Activated CD4-positive, CD25-positive, alpha-beta regulatory T cell treated with anti-CD3 and anti-CD28 coated beads, Interleukin-2, amount 50 U/mL, for 72 hours (primary cell): ENCODE results near the gene CAPN10.

Experiments used
- DNase-seq: peaks from one replicate; pipeline ENCODE4 v3.0.0; 2021

Gene CAPN10

DNA sequence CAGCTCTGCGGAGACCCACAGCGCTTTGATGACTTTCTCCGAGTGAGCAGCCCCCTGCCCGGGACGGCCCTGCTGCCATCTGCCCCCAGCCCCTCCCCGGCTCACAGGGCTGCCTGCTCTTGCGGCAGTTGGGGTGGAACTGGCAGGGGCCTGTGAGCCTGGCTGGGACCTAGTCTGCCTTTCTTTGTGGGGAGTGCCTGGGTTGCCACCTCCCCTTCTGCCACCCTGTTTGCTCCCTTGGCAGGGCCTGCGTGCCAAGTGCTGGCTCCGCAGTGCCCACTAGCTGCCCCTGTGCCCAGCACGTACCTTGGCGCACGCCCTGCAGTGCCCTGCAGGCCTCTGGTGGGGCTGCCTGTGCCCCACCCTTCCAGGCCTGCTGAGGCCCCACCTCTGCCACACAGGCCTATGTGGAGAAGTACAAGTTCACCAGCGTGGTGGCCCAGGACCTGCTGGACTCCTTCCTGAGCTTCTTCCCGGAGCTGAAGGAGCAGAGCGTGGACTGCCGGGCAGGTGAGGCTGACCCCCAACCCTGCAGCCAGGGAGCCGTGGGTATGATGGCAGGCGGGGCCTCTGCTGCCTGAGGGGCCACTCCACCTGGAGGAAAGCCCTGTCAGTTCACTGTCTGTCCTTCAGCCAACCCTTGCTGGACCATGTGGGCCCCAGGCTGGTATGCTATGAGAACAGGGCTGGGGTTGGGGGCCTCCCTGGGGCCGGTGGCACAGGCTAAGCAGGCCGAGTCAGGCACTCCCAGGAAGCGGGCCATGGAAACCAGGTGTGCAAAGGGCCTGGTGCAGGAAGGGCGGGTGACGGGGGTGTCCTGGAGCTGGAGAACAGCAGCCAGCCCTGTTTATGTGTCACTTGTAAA, 11.2 kb upstream of the CAPN10 start:
- DNase-seq, result no peak

DNA sequence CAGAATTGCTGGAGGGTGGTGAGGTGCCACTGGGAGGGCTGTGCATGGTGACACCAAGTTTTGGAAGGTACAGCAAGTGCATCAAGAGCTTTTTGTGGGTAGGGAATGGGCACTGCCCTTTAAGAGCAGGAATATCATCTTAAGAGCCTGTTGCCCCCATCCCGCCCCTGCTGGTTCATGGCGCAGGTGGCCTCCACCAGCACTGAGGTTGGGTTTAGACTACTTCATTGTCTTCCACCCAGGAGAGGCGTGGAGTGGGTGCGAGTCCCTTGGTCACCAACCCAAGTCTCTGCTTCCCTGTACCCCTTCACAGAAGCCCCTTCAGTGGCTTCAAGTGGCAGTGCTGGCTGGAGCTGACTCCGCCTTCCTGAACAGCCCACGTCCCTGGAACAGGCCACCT, 10.5 kb upstream of the CAPN10 start:
- no peak for DNase-seq

DNA sequence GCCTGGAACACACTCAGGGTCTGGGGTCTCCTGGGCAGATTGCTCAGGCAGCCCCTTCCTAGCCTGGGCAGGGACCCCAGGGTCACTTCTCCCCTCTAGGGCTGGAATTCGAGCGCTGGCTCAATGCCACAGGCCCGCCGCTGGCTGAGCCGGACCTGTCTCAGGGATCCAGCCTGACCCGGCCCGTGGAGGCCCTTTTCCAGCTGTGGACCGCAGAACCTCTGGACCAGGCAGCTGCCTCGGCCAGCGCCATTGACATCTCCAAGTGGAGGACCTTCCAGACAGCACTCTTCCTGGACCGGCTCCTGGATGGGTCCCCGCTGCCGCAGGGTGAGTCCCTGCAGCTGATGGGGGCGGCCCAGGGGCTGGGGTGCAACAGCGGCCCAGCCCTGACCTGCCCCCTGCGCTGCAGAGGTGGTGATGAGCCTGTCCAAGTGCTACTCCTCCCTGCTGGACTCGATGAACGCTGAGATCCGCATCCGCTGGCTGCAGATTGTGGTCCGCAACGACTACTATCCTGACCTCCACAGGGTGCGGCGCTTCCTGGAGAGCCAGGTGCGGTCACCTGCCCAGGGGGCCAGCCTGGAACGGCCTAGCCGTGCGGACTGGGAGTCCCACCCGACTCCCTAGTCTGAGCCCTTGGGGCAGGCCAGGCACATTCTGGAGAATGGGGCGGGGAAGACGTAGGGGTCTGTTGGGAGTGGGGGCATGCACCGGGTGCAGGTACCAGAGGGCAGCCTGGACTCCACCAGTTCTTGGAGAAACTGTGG, 9.9 kb upstream of the CAPN10 start:
- no peak for DNase-seq

DNA sequence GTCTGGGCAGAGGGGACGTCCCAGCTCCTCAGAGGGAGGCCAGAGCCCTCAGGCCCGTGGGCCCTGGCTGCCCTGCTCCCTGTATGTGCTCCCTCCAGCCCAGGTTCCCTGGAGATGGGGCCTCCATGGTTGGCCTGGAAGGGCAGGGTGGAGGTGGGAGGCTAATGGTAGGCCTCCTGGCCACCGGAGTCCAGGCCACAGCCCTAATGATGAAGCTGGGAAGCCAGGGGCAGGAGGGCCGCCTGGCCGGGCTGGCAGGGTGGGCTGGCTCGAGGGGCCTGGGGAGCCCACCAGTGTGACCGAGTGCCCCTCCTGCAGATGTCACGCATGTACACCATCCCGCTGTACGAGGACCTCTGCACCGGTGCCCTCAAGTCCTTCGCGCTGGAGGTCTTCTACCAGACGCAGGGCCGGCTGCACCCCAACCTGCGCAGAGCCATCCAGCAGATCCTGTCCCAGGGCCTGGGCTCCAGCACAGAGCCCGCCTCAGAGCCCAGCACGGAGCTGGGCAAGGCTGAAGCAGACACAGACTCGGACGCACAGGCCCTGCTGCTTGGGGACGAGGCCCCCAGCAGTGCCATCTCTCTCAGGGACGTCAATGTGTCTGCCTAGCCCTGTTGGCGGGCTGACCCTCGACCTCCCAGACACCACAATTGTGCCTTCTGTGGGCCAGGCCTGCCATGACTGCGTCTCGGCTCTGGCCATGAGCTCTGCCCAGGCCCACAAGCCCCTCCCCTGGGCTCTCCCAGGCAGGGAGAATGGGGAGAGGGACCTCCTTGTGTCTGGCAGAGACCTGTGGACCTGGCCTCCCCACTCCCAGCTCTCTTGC, 9.0 kb upstream of the CAPN10 start:
- DNase-seq, result no peak

DNA sequence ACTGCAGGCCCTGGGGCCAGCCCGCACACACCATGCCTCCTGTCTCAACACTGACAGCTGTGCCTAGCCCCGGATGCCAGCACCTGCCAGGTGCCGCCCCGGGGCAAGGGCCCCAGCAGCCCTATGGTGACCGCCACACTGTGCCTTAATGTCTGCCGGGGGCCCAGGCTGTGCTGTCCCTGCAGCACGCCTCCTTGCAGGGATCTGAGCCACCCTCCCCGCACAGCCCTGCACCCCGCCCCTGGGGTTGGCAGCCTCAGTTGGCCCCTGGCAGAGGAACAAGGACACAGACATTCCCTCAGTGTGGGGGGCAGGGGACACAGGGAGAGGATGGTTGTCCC, 8.5 kb upstream of the CAPN10 start:
- no peak for DNase-seq

DNA sequence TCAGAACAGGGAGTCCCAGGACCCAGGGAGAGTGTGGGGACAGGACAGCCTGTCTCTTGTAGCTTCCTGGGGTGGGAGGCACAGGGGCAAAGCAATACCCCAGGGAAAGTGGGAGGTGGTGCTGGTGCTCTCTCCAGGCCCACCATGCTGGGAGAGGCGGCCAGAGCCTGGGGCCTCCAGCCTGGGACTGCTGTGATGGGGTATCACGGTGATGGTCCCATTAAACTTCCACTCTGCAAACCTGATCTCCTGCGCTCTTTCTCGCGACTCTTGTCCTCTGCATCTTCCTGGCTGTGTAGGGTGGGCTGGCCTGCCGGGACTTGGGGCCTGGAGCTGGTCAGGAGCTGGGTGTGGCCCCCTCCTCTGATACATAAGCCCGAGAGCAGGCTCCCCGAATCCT, 8.0 kb upstream of the CAPN10 start:
- DNase-seq, result no peak

DNA sequence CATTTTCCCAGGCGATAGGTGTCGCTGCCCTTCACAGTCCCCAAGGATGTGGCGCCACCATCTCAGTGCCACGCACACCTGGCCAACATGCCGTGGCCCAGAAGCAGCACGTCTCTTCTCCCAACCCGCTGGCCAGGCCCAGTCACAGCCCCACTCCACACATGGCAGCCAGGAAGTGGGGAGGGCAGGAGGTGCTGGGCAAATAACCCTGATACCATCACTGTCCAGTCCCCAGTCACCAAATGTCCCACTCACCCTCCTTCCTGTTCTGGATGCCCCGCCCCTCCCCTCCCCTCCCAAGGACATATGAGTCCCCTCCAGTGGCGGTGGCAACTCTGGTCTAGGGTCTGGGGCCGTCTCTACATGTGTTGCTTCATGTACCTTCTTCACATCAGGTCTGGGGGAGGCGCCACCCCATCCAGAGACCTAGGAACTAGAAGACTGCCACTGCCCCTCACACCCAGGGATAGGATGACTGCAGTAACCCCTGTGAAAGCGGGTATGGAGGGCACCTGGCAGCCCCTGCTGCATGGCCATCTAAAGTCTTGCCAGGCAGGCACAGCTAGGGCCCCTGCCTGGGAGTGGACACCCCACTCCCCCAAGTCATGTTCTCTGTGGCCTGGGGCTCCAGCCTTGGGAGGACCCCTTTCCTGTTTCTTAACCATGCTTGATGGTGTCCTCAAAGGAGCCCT, 7.3 kb upstream of the CAPN10 start:
- no peak for DNase-seq

DNA sequence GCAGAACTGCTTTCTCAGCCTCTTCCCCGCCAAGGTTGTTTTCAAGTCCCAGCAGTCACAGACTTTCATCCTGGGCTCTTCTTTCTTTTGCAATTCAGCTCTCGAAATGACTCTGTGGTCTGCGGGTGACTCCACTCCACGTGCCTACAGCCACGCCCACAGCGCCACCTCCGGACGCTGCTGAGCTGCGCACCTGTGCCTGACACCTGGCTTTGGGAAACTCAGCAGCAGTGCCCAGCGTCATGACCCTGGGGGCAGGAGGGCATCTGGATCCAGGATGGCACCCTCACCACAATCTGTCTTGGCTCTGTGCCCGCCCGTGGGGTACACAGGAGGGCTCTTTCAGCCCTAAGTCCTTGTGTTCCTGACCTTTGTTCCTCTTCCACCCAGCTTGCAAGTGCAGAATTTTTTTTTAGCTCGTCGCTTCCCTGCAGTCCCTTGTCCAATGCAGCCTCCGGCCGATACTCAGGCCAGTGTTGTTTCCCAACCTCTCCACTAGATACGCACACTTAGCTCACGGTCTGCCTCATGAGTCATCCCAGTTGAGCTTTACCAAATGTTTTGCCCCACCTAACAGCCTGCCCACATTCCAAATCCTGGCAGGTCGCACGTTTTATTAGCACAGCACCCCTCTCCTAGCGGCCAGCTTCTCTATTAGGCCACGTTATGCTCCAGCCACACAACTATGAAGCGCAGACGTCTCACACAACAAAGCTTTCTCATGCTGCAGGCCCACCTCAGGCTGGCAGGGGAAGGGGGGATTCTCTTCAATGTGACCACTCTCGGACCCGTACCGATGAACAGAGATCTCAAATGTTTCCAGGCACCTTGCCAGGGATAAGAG, 6.5 kb upstream of the CAPN10 start:
- DNase-seq, result peak; percentile 75

DNA sequence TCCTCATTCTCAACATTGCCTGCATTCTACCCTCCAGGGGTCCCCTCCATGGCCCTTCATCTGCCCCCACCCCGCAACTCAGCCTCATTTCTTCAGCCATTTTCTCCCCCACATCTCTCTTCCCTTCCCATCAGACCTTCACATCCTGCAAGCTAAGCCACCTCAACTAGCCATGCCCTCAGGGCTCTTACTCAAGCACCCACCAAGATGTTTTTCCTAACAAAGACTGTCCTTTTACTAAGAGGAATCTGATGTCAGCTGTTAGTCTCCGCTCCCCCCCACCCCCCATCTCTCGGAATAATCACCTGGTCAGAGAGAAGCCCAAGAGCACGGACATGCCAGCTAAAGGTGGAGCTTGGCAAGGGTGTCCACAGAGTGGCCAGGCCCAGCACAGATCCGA, 4.7 kb upstream of the CAPN10 start:
- no peak for DNase-seq

DNA sequence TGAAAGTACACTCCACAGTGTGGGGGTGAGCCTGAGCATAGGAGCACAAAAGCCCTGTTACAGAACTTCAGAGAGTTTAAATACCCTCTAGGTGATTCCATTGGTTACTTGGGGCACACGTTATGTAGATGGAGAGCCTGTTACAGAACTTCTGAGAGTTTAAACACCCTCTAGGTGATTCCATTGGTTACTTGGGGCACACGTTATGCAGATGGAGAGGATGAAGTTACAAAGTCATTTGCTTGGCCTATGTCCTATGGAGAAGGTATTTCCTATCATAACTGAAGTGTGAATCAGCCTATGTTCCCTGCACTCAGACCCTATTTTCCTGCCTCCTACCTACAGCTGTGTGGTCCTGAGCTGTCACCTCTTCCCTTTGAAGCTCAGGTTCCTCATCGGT, 3.8 kb upstream of the CAPN10 start:
- DNase-seq, result no peak

DNA sequence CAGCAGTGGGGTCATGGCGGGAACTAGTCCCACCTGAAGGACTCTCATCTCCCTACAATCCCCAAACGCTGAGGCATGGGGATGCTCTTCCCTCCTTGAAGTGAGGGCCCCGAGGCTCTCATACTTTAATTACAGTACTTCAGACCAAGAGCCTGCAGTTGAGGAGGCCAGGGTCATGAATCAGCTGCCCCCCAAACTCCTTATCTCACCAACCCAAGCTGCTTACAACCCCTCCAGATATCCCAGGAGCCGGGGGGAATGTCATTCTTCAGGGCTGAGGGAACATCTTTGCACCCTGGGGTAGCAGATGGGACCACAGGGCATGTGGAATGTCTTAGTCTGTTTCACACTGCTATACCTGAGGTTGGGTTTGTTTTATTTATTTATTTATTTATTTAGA, 2.8 kb upstream of the CAPN10 start:
- DNase-seq, result no peak

DNA sequence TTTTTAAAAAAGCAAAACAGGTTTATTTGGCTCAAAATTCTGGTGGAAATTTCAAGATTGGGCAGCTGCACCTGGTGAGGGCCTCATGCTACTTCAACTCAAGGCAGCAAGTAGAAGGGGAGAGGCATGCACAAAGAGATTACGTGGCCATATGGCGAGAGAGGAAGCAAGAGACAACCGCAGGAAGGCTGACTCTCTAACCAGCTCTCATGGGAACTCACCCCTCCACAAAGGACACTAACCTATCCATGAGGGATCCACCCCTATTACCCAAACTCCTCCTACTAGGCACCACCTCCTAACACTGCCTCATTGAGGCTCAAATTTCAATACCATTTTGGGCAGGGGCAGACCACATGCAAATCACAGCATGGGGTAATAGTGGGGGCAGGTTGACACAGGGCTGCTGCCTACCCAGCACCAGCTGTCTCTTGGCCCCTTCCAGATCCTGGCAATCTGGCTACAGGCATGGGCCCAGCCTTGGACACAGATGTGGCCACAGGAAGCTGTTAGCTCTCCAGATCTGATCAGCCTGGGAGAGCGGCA, 2.0 kb upstream of the CAPN10 start:
- DNase-seq, result no peak

DNA sequence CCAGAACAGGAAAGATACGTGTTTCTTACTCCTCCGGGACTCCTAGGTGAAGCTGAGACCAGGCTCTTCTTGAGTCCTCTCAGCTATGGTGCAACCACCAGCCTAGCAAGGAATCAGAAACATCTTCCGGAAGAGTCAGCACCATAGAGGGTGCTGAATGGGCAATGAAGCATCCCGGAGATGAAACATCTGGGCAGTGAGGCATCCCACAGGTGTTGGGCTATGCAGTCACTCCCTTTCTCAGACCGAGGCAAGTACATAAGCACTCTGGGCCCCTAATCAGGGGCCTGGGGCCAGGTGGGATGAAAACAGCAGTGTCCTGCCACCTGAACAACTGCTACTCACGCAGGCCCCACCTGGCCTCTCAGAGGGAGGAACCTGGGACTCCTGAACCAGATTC, 1.4 kb upstream of the CAPN10 start:
- no peak for DNase-seq

DNA sequence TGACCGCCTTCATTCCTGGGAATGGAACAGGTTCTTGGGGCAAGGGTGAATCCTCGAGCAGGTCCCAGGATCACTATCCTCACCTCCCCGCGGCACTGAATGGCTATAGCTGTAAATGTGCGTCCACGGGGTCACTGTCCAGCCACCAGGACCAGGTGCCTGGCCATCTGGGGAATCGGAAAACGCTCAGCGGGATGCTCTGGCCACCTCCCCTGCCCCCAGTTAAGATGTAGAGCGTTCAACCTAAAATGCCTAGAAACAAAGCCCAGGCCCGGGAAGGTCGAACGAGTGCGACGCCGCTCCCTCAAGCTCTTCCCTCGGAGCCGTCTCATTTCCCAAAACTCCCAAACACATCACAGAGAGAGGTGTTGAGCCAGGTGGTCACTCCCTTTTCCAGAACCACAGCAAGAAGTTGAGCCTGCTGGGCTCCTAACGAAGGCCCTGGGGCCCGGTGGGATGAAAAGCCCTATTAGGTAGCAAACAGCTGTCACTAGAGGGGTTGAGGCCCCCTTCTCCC, 795 bp upstream of the CAPN10 start:
- no peak for DNase-seq

DNA sequence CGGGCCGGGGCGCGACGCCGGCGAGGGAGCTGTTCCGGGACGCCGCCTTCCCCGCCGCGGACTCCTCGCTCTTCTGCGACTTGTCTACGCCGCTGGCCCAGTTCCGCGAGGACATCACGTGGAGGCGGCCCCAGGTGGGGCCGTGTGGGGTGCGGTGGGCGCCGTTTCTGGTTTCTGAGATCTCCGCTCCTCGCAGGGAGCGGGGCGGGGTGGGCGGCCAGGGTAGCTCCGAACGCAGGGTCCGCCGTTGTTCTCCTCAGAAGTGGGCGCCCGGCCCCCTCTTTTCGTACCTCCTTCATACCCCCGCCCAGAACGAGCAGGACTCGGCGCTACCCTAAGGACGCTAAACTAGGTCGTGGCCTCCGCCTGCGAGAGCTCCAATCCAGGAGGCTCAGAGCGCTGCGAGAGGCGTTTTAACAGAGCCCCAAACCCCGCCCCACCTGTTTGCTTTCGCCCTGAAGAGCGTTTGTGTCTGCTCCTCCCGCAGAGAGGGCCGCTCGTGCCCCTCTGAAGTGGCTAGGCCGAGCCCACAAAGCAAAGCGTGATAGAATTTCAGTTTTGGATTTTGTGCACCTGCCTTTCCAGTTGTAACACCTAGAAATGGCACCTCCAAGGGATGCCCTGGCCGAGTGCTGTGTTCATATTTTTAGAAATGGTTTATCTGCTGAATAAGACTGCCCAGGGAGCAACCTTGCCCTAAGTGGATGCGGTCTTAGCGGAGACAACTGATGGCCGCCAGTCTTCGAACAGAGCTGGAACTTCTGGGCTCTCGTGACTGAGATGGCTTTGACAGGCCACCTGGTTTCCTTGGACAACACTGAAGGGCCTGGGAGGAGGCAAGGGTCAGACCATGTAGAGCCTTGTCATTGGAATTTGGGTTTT, 626 bp downstream of the CAPN10 start:
- peak; percentile 49 for DNase-seq

DNA sequence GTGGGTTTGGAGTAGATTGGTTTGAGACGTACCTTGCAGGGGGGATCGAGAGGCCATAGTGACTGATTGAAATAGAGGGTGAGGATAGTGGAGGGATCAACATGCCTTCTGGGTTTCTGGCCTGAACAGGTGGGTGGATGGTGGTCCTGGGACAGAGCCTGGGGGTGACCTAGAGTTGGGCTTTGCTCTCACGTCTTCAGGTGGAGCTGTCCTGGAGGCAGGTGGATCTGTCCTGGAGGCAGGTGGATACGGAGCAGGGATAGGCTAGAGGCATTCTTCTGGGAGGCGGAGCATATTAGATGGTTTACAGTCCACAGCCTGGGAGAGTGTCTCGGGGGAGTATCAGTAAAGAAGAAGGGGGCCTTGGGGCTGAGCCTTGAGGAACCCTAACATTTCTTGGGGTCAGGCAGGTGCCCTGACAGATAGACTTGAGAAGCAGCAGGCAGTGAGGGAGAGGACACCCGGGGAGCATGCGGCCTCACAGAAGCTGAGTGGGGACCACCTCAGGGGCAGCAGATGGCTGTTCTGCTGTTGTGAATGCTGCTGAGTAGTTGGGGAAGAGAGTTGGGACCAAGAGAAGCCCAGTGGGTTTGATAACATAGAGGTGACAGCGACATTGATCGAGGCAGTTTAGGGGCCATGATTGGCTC, 1.6 kb downstream of the CAPN10 start:
- DNase-seq, result no peak

DNA sequence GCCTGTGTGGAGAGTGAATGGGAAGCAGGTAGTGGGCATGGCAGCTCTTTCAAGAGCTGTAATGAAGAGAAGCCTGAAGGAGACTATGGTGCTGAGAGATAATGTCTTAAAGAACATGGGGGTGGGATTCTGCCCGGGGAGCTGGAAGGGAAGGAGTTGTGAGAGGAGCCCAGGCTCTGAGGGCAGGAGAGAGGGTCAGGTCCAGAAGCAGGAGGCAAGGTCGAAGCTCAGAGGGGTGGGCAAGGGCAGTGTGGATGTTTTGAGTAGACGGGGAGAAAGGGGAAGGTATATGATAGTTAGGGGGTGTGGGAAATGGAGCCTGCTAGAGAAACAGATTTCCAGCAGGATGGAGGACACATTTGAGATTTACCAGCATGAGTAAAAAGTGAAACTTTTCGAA, 2.1 kb downstream of the CAPN10 start:
- no peak for DNase-seq

DNA sequence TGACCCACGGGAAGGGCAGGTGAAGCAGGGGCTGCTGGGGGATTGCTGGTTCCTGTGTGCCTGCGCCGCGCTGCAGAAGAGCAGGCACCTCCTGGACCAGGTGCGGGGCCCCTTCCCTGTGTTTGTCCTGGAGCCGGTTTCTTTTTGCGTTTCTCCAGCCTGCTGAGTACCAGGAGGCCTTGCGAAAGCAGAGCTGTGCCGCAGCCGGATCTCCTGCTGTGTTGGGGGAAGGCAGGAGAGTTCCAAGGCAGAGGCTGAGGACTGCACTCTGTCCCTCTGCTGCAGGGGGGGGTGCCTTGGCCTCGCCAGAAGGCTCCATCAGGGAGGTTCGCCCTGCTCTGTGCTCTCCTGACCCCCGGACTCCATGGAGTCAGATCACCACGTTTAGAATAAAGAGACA, 2.8 kb downstream of the CAPN10 start:
- DNase-seq, result no peak

DNA sequence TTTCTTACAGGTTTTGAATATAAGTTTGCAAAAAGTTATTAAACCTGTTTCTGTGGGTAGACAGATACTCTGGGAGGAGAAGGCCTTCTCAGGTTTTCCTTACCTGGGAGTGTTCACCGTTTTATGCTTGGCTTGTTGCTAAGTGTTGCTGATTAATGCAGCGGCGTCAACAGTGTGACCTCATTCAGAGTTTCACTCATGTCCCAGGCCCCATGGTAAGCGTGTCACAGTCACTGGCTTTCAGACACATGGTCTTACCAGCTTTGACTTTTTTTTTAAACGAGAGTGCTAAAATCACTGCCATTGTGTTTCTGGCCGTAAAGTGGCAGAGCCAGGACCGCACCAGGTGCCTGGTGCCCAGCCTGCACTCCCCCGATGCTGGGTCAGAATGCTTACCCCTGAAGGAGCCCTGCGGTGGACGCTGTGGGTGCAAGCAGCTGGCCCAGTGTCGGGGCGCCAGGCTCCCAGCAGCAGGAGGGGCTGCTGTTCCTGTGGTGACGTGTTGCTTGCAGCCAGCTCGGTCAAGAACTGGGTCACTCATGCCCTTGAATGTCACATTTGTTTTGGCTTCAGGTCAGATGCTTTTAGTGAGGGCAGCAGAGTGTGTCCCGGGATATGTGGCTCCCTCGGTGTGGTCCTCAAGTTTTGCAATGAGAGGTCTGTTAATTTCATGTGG, 3.5 kb downstream of the CAPN10 start:
- DNase-seq, result no peak
